Skeletal muscle cell (primary cell): Measurements from ENCODE around the gene LRRC40.
"Not testable (repeated sequence)": the region's sequence is repeated elsewhere in the genome, so short reads cannot be mapped to it uniquely, and the experiment has no call there.

Experiments
- DNase-seq: peaks from one replicate; pipeline ENCODE4 v3.0.0-alpha.2; 2010; ENCODE audit warnings: low read depth
- H3K4me3 ChIP-seq: 2 replicates; pipeline ENCODE4 v1.5.1; 2011; ENCODE audit warnings: low read depth, mild to moderate bottlenecking, control low read depth, low read length, moderate library complexity

LRRC40 gene

DNA sequence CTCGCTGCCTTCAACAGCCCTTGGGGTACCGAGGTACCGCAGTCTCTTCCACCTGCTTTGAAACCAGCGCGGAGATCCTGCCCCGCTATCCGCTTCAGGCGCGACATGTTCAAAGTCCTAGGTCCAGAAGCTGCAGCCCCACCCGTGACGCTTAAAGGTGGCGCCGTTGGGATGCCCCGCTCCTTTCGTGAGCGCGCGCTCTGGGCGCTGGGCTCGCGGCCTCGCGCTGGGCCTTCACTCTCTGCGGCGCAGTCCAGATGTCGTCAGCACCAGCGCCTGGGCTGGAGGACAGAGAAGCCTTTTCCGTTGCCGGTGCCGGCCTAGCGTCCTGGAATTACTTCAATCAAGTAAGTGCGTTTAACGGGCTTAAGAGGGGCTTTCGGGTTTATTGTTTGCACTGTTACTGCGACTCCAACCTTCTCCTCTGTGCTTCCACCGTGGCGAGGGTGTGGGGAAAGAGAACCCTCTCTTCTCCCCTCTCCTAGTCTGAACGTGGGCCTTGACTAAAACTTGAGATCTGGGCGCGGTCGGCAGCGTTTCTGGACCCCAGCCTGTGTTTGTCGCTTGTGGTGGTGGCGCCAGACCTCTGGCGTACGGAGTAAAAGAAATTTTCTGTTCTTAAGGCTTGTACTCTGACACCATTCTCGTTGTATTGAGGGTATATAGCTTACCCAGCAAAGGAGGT, at the start of gene LRRC40:
LRRC40 (minus strand) TSS at position 146 of the 685 bp plus-strand sequence; CDS start at position 107, 39 bp downstream.
- DNase-seq = peak; percentile 83
- H3K4me3 ChIP-seq = peak within 1 kb of the TSS; percentile 97

DNA sequence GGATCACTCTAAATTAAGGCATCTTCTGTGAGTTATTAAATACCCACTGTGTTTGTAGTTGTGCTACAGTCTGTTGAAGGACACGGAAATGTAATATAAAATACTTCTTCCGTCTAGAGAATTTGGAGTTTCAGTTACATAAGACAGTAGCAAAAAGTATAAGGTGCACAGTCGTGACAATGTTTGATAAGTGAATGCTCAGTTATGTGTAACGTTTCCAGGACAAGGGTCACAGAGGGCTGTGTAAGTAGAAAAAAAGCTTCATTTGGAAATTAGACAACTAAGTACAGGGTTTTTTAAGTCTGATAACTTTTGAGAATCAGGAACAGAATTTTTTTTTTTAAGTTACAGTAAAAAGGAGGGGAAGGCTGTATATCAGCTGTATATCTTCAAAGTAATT, 43.4 kb upstream of the LRRC40 start:
- no peak for DNase-seq
- no peak overlapping the region for H3K4me3 ChIP-seq

- no peak for DNase-seq
- H3K4me3 ChIP-seq = no peak overlapping the region
Observed at GRCh38 chr1:70247768-70248167, 42.4 kb upstream of the LRRC40 start.

- DNase-seq = no peak
- H3K4me3 ChIP-seq = no peak overlapping the region
Observed at GRCh38 chr1:70247122-70247521, 41.7 kb upstream of the LRRC40 start.

GRCh38 chr1:70239940-70240339, 34.6 kb upstream of the LRRC40 start:
- no peak for DNase-seq

DNA sequence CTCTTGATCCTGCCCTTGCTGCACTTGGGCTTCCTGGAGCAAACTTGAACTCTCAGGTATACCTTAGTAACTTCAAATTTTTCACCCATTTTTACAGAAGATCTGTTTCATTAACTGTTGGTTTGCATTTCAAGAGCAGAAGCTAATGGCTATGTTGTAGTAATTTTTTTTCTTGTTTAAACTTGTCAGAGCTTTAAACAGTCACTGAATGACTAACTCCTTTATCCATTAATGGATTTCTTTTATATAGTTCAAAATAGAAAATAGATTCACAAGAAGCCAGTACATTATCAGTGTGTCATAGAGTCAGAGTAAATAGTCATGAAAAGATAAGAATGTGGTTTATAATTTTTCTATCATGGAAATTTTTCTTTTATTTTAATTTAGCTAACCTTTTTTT, 29.4 kb upstream of the LRRC40 start:
- H3K4me3 ChIP-seq = no peak overlapping the region
- no peak for DNase-seq

More at GRCh38 chr1:70239940-70240339, 34.6 kb upstream of the LRRC40 start:
- H3K4me3 ChIP-seq = no peak overlapping the region

DNA sequence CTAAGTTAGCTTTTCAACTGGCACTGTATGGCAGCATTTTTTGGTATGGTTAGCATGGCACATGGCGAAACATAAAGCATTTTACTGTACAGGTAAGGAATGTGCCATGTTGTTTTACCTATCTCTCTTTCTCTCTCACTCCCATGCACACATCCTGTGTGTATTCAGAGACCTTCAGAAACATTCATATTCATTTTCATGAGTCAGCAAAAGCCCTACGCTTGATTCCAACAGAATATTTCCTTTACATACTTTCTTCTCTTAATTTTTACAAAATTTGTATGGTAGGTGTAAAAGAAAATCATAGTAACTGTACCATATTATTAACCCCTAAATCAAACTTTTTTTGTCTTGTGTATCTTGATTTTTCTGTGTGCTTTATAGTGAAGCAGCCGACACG, 26.1 kb upstream of the LRRC40 start:
- H3K4me3 ChIP-seq = no peak overlapping the region
- DNase-seq = no peak

GRCh38 chr1:70228670-70229069, 23.3 kb upstream of the LRRC40 start:
- no peak overlapping the region for H3K4me3 ChIP-seq
- DNase-seq = no peak

DNA sequence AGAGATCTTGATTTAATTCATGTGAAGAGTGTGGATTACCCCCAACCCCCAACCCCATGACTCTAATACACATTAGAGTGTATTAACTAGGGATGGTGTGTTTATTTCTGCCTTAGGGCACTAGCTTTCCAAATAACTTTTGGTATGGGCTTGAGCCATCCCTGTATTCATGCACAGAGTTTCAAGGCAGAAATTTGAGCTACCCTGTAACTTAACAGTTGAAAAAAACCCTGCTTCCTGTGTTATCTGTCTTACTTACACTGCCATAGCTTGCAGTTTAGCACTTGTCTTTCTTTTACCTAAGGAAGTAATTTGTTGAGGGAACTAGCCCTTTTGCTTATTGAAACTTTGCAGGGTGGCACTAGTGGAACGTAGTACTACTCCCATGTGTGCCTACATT, 22.1 kb upstream of the LRRC40 start:
- H3K4me3 ChIP-seq = no peak overlapping the region
- no peak for DNase-seq

DNA sequence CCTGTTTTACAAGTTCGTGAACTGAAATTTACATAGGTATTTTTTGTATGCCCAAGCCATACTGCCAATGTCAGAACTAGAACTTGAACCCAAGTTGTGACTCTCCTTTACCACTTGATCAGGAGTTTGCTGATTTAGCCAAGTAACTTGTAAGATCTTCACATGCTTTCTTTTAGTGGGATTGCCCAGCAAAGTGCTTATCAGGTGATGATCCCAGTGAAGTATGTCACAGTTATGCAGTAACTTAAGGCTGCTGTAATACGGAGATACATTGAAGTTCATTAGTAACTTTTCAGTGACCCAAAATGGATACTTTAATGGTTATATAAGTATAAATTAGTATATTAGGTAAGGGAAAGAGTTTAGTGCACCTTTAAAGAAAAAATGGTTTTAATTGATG, 19.6 kb upstream of the LRRC40 start:
- no peak overlapping the region for H3K4me3 ChIP-seq
- no peak for DNase-seq

DNA sequence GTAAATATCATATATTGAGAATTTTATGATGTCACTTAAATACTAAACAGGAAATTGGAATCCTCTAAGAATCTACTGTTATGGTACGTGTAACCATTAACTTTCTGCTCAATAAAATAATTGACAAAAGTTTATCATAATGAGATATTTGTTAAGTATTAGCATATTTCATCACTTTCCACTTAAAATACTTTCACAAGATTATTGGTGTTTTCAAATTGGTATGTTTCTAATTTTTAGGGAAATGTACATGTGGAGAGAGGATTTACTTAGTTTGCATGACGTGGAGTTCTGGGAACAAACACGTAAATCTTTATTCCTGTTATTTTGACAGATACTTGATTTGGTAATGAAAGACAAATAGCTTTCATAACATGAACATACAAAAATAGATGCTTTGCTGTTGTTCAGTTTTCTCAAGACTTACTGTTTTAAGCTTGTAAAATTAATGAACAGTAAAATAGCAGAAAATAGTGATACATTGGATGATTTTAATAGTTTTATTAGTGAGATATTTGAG, 17.4 kb upstream of the LRRC40 start:
- H3K4me3 ChIP-seq = peak overlapping the region; percentile 77
- DNase-seq = no peak

DNA sequence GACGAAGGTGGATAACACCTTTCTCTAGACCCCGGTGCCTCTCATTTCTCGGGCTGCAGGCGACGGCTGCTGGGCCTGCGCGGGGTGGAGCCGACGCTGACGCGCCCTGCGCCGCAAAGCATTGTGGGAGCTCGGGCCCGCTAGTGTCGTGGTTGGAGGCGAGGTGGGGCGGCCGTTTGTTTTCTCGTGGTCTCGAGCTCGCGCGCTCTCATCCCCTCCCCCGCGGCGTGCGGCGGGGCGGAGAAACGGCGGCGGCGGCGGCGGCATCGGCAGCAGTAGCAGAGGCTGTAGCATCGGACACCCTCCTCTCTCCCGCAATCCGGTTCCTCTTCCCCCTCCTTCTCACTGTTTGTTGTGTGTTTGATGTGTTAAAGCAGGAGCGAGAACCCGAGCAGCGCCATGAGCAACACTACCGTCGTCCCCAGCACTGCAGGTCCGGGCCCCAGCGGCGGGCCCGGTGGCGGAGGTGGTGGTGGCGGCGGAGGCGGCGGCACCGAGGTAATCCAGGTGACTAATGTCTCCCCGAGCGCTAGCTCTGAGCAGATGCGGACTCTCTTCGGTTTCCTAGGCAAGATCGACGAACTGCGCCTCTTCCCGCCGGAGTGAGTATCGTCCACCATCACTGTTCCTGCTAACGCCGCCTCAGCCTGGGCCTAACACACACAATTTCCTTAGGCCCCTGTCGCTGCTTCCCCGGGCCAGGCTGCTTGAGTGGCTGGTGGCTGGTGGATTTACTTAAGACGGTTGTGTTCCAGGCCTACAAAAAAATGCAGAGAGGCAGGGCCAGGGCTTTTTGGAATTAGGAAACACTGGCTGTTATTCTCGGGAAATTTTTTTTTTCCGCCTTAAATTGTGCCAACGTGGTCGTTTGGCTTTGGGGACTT, 16.1 kb upstream of the LRRC40 start, which contains the start of gene SRSF11:
SRSF11 (plus strand) TSS at position 143 of the 884 bp plus-strand sequence; CDS start at position 400, 257 bp downstream.
- peak; percentile 81 for DNase-seq
- H3K4me3 ChIP-seq = peak within 1 kb of the TSS; percentile 77

- peak overlapping the region; percentile 77 for H3K4me3 ChIP-seq
- no peak for DNase-seq
Observed at GRCh38 chr1:70220517-70221237, 15.3 kb upstream of the LRRC40 start.

DNA sequence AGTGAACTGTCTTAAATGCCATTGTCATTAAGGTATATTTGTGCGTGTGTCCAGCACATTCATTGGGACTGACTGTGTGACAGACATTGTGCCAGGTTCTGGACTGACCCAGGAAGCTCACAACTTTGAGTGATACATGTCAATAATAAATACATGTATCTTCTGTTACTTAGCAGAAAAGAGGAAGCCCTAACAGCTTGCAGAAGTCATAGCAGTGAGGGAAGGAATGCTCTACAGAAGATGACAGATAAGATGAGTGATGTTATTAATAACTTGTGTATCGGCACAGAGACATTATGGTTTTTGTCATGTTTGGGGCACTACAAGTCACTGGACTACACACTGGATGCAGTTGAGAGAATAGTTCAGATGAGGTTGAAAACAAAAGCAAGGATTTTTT, 14.6 kb upstream of the LRRC40 start:
- no peak overlapping the region for H3K4me3 ChIP-seq
- no peak for DNase-seq

DNA sequence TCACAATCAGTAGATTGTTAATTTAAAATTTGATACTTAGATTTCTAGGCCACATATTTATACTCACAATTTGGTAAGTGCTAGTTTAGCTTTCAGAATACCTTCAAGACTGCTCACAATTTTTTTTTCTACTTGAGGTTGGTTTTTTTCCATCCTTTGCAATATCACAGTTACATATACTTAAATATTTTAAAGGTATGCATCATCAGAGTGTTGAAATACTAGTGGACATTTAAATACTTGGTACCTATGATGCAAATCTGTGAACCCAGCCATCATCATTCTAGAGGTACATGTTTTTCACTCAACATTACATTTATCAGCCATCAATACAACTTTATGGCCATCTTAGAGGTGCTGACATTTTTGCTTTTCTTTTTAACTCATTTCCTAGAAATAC, 6.2 kb upstream of the LRRC40 start:
- DNase-seq = no peak
- H3K4me3 ChIP-seq = no peak overlapping the region

GRCh38 chr1:70210820-70211219, 5.4 kb upstream of the LRRC40 start:
- H3K4me3 ChIP-seq = no peak overlapping the region
- no peak for DNase-seq

- H3K4me3 ChIP-seq = no peak overlapping the region
- DNase-seq = no peak
Observed at GRCh38 chr1:70208292-70208691, 2.9 kb upstream of the LRRC40 start.

DNA sequence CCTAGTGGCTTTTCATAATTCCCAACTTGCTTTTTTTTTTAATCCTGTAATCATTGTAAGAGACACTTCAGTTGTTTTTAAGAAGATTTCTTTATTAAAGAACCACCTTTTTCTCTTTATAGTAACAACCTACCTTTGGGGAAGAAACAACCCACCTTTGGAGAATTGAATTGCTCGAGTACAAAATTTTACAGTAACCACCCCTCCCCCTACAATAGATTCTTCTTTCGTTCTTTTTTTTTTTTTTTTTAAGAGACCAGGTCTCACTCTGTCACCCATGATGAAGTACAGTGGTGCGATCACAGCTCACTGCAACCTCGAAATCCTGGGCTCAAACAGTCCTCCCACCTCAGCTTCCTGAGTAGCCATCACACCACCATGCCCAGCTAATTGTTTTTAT, 2.1 kb upstream of the LRRC40 start:
- no peak for DNase-seq
- H3K4me3 ChIP-seq = no peak overlapping the region

GRCh38 chr1:70206833-70207232, 1.5 kb upstream of the LRRC40 start:
- H3K4me3 ChIP-seq = peak overlapping the region; percentile 97
- not testable (repeated sequence) for DNase-seq

DNA sequence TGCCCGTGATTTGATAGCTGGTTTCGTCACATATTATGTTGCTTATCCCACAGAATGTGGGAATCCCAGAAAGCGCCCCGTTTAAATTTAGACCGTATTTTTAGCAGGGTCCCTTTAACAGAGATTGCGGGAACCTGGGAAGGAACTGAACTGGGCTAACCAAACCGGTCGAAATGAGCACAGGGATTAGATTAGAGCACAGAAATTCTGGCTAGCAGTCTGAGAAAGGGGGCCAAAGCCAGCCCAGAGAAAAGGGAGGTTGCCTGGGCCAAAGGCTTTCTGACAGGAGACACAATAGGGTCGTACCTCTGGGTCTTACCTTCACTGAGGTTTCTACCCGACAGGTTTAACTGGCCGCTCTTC, 327 bp downstream of the LRRC40 start:
- DNase-seq = no peak
- peak overlapping the region; percentile 97 for H3K4me3 ChIP-seq
